SK-N-MC (cell line): ENCODE data around the gene TOP1.

Experiments
- EZH2 ChIP-seq: fragments of 200-600 bp; sonication (generic); IDR thresholded peaks from one replicate; pipeline ENCODE4 v1.6.1; 2017; ENCODE audit warnings: antibody characterized with exemption
- POLR2AphosphoS5 ChIP-seq: IDR thresholded peaks from 2 replicates; pipeline ENCODE4 v1.6.1; 2012; ENCODE audit warnings: mild to moderate bottlenecking, low read depth, low read length, borderline replicate concordance

DNA sequence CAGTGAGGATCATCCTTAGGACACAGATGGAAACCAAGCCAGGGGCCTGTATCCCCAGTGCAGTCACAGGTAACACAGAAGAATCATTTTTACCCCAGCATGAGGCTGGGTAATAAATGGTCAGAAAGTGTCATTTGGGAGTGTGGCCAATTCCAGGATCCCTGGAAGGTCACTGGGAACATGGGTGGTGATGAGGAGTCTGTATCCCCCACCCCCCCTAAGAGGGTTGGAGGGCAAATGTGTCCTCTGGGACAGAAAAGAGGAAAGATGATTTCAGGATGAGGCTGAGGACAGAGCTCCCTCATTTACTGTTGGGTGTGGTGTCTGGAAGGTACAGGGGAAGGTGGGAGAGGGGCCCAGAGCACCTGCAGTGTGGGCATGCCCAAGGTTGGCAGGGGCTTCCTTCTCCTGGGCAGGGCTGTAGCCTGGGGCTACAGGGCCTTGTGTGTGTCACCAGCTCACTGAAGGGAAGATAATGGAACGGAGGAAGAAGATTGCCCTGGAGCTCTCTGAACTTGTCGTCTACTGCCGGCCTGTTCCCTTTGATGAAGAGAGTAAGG is 143.2 kb downstream of the TOP1 start:
- no peak for TF ChIP-seq EZH2
- no peak for TF ChIP-seq POLR2AphosphoS5
